ENCODE data around the gene MRPL36.

DNA sequence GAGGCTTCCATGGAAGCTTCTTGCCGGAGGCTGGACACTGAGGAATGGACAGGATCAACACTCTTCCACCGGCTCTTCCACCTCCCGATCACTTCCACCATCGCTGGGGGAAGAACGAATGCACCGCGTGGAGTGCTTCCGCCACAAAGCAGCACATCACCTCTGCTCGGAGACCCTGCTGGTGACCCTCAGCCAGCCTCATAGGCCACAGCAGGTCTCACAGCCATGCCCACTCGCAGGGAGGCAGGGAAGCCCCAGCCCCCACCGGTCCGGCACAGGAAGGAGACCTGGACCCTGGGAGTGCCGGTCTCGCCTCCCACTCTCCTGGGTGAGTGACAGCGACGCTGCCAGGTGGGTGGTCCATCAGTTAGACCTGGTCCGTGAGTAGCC is 4.7 kb downstream of the MRPL36 start:
- TF ChIP-seq, protein P1, sequence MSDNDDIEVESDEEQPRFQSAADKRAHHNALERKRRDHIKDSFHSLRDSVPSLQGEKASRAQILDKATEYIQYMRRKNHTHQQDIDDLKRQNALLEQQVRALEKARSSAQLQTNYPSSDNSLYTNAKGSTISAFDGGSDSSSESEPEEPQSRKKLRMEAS (CRISPR knock-in tag; IDR thresholded peaks at IDR 0.05), result no peak
- TF ChIP-seq, protein P2, sequence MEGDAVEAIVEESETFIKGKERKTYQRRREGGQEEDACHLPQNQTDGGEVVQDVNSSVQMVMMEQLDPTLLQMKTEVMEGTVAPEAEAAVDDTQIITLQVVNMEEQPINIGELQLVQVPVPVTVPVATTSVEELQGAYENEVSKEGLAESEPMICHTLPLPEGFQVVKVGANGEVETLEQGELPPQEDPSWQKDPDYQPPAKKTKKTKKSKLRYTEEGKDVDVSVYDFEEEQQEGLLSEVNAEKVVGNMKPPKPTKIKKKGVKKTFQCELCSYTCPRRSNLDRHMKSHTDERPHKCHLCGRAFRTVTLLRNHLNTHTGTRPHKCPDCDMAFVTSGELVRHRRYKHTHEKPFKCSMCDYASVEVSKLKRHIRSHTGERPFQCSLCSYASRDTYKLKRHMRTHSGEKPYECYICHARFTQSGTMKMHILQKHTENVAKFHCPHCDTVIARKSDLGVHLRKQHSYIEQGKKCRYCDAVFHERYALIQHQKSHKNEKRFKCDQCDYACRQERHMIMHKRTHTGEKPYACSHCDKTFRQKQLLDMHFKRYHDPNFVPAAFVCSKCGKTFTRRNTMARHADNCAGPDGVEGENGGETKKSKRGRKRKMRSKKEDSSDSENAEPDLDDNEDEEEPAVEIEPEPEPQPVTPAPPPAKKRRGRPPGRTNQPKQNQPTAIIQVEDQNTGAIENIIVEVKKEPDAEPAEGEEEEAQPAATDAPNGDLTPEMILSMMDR (IDR thresholded peaks at IDR 0.05 in 2 of 3, conservative IDR thresholded peaks at IDR 0.05 in 1 of 3; ENCODE audit: insufficient read depth in 2 of 3, low read depth in 1 of 3, low read length in 3 of 3), result no peak
- TF ChIP-seq CBX1 (IDR thresholded peaks at IDR 0.05; ENCODE audit: low read depth), result no peak
- TF ChIP-seq DNMT1 (IDR thresholded peaks at IDR 0.05), result no peak
- no peak for TF ChIP-seq NFATC3 (IDR thresholded peaks at IDR 0.05)

Data from K562 (cell line).